Dermis blood vessel endothelial cell (primary cell): ENCODE results near the gene LIMK2. TPM values are rescaled to one million over a fixed set of nuclear protein-coding genes. Genes with fewer than 3 reads are reported as not detected.
"Not testable (repeated sequence)": the region's sequence is repeated elsewhere in the genome, so short reads cannot be mapped to it uniquely, and the experiment has no call there.

Source experiments
- DNase-seq: peaks from one replicate; pipeline ENCODE4 v3.0.0; 2010
- total RNA-seq: library from RNA; depleted of rRNA; stranded (reverse); fragments of >200 nt; gene quantifications from 2 replicates; pipeline ENCODE4 v1.2.3, GENCODE V29; 2014

Gene LIMK2
- total RNA-seq, 1 donor from 2014 or later = 103 TPM

DNA sequence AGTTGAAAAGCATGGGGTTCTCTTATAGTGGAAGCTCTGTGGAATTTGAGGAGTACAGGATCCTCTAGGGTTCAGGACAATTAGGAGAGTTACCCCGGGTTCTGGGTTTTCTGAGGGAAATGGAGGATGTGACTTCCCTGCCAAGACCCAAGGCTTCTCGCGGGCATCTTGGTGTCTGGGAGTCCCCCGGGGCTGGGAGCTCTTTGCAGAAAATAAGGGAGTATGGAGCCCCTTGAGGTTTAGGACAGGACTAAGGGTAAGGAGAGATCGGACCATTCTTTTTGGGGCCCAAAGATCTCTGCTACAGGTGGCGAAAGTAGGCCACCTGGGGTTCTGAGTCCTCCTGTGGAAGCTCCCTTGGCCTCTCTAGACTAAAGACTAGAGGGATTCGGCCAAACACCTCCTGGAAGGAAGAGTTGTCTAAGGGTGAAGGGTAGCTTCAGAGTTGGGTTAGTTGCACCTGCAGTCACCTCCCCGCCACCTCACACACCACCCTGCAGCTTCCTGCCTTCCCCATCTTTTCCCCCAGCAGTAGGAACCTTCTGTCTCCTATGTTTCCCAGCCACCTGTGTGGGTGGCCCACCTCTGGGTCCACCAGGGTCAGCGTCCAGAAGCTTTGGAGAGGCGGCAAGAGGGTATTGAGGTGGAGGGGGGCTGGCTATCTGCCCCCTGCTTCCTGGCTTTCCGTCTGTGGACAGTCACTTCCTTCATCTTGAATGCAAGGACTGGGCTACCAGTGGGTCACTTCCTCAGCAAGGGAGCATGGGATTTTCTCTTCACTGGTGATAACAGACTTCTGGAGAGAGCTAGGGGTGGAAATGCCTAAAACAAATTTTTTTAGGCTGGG lies 908 bp downstream of the LIMK2 start:
- DNase-seq = peak; percentile 73

GRCh38 chr22:31215018-31215535 lies 3.0 kb downstream of the LIMK2 start:
- DNase-seq = no peak

- peak; percentile 32 for DNase-seq
Observed at GRCh38 chr22:31218565-31219262, 6.6 kb downstream of the LIMK2 start.

- no peak for DNase-seq
Observed at GRCh38 chr22:31221084-31221483, 9.0 kb downstream of the LIMK2 start.

DNA sequence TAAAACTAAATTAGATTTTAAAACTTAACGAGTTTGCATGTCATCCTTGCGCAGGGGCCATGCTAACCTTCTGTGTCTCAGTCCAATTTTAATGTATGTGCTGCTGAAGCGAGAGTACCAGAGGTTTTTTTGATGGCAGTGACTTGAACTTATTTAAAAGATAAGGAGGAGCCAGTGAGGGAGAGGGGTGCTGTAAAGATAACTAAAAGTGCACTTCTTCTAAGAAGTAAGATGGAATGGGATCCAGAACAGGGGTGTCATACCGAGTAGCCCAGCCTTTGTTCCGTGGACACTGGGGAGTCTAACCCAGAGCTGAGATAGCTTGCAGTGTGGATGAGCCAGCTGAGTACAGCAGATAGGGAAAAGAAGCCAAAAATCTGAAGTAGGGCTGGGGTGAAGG lies 10.6 kb downstream of the LIMK2 start:
- no peak for DNase-seq

- no peak for DNase-seq
Observed at GRCh38 chr22:31223786-31224191, 11.7 kb downstream of the LIMK2 start.

DNA sequence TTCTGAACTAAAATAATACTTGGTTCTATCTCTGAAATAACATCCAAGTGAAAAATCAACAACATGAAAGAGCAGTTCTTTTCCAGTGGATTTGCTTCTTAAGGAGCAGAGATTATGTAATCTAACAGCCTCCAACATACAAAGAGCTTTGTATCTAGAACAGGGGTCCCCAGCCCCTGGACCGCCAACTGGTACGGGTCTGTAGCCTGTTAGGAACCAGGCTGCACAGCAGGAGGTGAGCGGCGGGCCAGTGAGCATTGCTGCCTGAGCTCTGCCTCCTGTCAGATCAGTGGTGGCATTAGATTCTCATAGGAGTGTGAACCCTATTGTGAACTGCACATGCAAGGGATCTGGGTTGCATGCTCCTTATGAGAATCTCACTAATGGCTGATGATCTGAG lies 12.6 kb downstream of the LIMK2 start:
- DNase-seq = not testable (repeated sequence)

DNA sequence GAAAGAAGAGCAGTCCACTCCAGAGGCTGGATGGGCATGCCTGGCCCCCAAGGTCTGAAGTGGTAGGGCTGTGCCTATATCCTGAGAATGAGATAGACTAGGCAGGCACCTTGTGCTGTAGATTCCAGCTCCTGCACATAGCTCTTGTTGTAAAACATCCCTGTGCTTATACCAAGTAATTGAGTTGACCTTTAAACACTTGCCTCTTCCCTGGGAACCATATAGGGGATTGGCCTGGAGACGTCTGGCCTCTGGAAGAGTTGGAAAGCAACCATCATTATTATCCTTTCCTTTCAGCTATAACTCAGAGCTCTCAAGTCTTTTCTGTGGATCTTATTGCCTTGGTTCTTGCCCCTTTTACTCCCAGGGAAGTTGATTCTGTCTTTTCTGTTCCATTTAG lies 15.1 kb downstream of the LIMK2 start:
- DNase-seq = no peak

GRCh38 chr22:31229402-31230079 lies 17.4 kb downstream of the LIMK2 start:
- DNase-seq = peak; percentile 83

DNA sequence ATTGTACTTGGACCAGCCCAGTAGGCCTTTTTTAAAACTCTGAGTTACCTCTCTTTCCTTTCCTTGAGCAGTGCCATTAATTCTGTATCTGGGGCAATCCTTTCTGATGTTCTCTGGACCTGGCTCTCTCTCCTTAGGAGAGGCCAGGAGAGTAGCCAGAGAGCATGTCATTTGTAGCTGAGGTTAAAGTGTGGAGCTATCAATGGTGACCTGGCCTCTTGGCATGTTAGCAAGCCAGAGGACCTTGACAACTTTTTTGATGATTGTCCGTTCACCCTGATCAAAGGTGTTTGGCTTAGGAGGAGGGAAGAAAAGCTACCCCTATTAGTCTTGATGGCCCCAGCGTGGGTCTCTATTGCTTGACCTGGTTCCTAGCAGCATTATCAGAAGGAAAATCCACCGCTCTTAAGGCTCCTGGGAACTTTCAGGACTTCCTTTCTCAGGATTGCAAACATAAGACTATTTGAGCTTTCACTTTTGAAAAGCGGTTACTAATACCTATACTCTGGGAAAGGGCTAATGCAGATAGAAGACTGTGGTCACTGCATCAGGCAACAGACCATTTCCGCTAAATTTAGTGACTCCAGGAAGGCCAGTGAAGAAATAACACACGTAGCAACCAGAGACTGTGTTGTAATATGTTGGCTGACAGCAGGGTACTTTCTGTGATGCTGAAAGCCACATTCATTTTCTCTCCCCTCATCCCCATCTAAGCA lies 18.2 kb downstream of the LIMK2 start:
- peak; percentile 62 for DNase-seq

- peak; percentile 93 for DNase-seq
Observed at GRCh38 chr22:31230871-31231621, 18.9 kb downstream of the LIMK2 start.

- peak; percentile 72 for DNase-seq
Observed at GRCh38 chr22:31233001-31233400, 20.9 kb downstream of the LIMK2 start.

- peak; percentile 72 for DNase-seq
Observed at GRCh38 chr22:31235081-31235480, 23.0 kb downstream of the LIMK2 start.

DNA sequence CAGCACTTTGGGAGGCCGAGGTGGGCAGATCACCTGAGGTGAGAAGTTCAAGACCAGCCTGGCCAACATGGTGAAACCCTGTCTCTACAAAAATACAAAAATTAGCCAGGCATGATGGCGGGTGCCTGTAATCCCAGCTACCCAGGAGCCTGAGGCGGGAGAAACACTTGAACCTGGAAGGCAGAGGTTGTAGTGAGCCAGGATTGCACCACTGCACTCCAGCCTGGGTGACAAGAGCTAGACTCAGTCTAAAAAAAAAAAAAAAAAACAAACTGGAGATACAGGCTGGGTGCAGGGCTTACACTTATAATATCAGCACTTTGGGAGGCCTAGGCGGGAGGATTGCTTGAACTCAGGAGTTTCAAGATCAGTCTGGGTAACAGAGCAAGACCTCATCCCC lies 23.9 kb downstream of the LIMK2 start:
- not testable (repeated sequence) for DNase-seq

DNA sequence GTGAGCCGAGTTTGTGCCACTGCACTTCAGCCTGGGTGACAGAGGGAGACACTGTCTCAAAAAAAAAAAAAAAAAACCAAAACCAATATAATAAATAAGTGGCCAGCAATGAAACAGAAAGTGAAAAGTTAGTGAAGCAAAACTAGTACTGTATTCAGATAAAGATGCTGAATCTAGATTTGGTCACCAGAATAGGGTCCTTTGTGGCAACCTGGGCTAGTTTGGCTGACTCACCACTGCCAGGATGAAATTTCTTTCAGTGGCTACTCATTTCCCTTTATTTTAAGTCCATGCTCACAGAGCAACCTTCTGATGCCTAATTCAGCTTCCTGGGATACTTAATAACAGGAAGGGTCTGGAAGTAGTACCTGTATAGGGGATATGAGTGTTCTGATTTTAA lies 26.0 kb downstream of the LIMK2 start:
- DNase-seq = peak; percentile 34

GRCh38 chr22:31239771-31240370 lies 27.8 kb downstream of the LIMK2 start:
- DNase-seq = peak; percentile 23

DNA sequence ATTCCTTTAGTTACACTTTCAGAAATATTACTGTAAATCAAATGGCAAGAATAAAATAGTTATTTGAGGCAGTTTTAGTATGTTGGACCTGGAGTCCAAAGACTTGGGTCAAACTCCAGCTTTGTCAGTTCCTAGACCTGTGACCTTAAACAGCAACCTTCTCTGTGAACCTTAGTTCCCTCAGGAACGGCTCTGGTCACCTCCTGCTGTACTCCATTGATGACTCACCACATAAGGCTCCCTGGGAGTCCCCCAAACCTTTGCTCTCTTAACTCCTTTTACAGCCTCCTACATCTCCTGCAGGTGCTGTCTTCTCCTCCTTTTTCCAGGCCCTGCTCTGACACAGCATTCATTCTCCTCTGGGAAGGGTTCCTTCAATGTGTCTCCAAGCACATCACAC lies 29.1 kb downstream of the LIMK2 start:
- peak; percentile 56 for DNase-seq

GRCh38 chr22:31241936-31242335 lies 29.8 kb downstream of the LIMK2 start:
- DNase-seq = peak; percentile 37

DNA sequence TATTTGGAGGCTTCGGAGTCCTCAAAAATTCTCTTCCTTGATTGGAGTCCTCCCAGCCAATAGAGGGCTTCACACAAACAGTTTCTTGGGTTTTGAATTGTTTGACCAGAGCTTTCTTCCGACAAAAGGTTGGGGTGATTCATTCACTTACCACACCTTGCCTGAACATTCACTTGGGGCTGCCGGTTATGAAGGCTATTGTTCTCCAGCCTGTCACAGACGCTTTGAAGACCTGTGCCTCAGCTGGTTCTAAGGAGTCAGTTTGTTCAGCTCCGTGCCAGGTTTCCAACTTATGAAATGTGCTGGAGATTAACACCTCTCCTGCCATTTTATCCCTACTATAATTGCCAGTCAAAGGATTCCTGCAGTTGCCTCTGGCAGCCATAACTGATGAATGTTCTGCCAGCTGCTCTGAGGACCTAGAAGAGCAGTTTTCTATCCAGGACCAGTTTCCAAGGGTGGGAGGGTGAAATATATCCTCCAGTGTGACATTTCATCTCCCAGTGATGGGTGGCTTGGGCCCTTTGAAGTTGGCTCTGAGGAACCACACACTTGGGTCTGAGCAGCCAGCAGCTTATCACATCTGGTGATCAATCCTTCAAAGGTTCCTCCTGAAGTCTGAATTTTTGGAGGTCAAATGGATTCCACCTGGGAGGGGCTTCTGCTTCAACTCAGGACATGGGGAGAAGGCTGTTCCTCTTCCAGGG lies 31.4 kb downstream of the LIMK2 start:
- DNase-seq = peak; percentile 85
